Ishikawa (cell line): Measurements from ENCODE around the gene PFKFB4.

ENCODE experiments used
- CEBPB ChIP-seq: IDR thresholded peaks from 2 replicates; pipeline ENCODE4 v1.6.1; 2012
- CREB1 ChIP-seq: IDR thresholded peaks from 2 replicates; pipeline ENCODE4 v1.6.1; 2012; ENCODE audit warnings: low read depth
- EGR1 ChIP-seq: IDR thresholded peaks from 2 replicates; pipeline ENCODE4 v1.6.1; 2012
- EP300 ChIP-seq: IDR thresholded peaks from 2 replicates; pipeline ENCODE4 v1.6.1; 2012; ENCODE audit warnings: borderline replicate concordance
- FOXM1 ChIP-seq: IDR thresholded peaks from 2 replicates; pipeline ENCODE4 v1.6.1; 2012; ENCODE audit warnings: low read depth, borderline replicate concordance
- NFIC ChIP-seq: IDR thresholded peaks from 2 replicates; pipeline ENCODE4 v1.6.1; 2012
- RAD21 ChIP-seq: IDR thresholded peaks from 2 replicates; pipeline ENCODE4 v1.6.1; 2012; ENCODE audit warnings: low read depth
- TAF1 ChIP-seq: IDR thresholded peaks from 2 replicates; pipeline ENCODE4 v1.6.1; 2012; ENCODE audit warnings: low read depth, mild to moderate bottlenecking
- TCF12 ChIP-seq: IDR thresholded peaks from 2 replicates; pipeline ENCODE4 v1.6.1; 2012; ENCODE audit warnings: low read depth
- TEAD4 ChIP-seq: IDR thresholded peaks from 2 replicates; pipeline ENCODE4 v1.6.1; 2012
- YY1 ChIP-seq: IDR thresholded peaks from 2 replicates; pipeline ENCODE4 v1.6.1; 2012; ENCODE audit warnings: low read depth
- ZBTB7A ChIP-seq: IDR thresholded peaks from 2 replicates; pipeline ENCODE4 v1.6.1; 2012; ENCODE audit warnings: low read depth
- TF ChIP-seq, protein P1 (sequence below): IDR thresholded peaks from 2 replicates; pipeline ENCODE4 v1.6.1; 2012
- TF ChIP-seq, protein P2 (sequence below): IDR thresholded peaks from 2 replicates; pipeline ENCODE4 v1.6.1; 2012
- TF ChIP-seq, protein P3 (sequence below): IDR thresholded peaks from 2 replicates; pipeline ENCODE4 v1.6.1; 2012; ENCODE audit warnings: low read depth, mild to moderate bottlenecking

The PFKFB4 gene

DNA sequence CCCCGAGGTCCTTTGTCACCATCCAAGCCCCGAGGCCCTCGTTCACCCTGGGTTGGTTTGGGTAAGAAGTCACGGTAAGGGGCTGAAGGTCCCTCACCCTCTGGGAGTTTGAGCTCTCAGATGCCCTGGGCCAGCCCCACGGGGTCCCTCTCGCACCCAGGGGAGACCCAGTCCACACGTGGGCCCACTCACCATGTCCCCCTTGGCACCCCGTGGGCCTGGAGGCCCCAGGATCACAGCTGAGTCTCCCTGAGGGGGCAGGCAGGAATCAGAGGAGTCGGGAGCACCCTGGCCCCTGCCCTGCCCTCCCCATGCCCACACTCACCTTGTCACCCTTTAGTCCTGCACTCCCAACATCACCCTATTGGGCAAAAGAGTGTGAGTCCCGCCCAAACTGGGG is 12.8 kb upstream of the PFKFB4 start:
- TF ChIP-seq NFIC (no peak), TEAD4 (no peak), CEBPB (no peak), TCF12 (no peak), FOXM1 (no peak), ZBTB7A (no peak), CREB1 (no peak), RAD21 (no peak), TAF1 (no peak), EP300 (no peak), EGR1 (no peak), YY1 (no peak)
- TF ChIP-seq, protein P1, sequence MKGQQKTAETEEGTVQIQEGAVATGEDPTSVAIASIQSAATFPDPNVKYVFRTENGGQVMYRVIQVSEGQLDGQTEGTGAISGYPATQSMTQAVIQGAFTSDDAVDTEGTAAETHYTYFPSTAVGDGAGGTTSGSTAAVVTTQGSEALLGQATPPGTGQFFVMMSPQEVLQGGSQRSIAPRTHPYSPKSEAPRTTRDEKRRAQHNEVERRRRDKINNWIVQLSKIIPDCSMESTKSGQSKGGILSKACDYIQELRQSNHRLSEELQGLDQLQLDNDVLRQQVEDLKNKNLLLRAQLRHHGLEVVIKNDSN, result no peak
- TF ChIP-seq, protein P2, sequence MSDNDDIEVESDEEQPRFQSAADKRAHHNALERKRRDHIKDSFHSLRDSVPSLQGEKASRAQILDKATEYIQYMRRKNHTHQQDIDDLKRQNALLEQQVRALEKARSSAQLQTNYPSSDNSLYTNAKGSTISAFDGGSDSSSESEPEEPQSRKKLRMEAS, result no peak
- TF ChIP-seq, protein P3, sequence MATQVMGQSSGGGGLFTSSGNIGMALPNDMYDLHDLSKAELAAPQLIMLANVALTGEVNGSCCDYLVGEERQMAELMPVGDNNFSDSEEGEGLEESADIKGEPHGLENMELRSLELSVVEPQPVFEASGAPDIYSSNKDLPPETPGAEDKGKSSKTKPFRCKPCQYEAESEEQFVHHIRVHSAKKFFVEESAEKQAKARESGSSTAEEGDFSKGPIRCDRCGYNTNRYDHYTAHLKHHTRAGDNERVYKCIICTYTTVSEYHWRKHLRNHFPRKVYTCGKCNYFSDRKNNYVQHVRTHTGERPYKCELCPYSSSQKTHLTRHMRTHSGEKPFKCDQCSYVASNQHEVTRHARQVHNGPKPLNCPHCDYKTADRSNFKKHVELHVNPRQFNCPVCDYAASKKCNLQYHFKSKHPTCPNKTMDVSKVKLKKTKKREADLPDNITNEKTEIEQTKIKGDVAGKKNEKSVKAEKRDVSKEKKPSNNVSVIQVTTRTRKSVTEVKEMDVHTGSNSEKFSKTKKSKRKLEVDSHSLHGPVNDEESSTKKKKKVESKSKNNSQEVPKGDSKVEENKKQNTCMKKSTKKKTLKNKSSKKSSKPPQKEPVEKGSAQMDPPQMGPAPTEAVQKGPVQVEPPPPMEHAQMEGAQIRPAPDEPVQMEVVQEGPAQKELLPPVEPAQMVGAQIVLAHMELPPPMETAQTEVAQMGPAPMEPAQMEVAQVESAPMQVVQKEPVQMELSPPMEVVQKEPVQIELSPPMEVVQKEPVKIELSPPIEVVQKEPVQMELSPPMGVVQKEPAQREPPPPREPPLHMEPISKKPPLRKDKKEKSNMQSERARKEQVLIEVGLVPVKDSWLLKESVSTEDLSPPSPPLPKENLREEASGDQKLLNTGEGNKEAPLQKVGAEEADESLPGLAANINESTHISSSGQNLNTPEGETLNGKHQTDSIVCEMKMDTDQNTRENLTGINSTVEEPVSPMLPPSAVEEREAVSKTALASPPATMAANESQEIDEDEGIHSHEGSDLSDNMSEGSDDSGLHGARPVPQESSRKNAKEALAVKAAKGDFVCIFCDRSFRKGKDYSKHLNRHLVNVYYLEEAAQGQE, result no peak

DNA sequence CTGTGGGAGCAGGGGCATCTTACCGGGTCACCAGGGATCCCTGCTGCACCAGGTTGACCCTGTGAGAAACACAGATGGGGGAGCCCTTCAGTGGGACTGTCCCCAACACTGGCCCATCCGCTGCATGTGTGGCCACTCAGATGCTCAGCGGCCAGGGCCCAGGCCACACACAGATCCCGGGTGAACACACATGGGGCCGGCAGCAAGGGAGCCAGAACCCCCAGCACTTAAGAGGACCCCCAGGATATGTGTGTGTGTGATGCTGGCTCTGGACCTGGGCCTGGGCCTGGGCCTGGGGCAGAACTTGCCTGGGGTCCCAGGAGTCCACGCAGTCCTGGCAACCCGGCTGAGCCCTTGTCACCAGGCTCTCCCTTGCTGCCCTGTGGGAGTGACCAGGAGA is 11.9 kb upstream of the PFKFB4 start:
- TF ChIP-seq TCF12, result no peak
- no peak for TF ChIP-seq ZBTB7A
- no peak for TF ChIP-seq CREB1
- TF ChIP-seq, protein P1, result no peak
- TF ChIP-seq EP300, result no peak
- TF ChIP-seq YY1, result no peak
- no peak for TF ChIP-seq TAF1
- TF ChIP-seq FOXM1, result no peak
- TF ChIP-seq EGR1, result no peak

DNA sequence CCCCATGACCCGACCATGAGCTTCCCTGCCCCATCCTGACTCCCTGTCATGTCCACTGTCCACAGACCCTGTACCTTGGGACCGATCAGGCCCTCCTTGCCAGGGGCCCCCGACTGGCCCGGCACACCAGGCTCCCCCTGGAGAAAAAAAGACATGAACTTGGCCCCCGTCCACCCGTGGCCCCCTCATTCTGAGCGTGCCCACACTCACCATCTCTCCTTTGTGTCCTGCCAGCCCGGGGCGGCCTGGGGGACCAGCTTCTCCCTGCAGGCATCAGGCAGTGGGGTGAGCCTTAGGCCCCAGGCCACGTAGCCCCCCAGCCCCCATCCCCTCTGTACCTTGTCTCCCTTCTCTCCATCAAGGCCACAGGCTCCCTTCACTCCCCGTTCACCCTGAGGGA is 10.9 kb upstream of the PFKFB4 start:
- TF ChIP-seq, protein P1, result no peak
- TF ChIP-seq TAF1, result no peak
- no peak for TF ChIP-seq EP300
- no peak for TF ChIP-seq FOXM1
- no peak for TF ChIP-seq TCF12
- no peak for TF ChIP-seq CREB1
- TF ChIP-seq, protein P3, result no peak
- TF ChIP-seq ZBTB7A, result no peak
- TF ChIP-seq YY1, result no peak
- no peak for TF ChIP-seq TEAD4
- no peak for TF ChIP-seq EGR1
- no peak for TF ChIP-seq RAD21

DNA sequence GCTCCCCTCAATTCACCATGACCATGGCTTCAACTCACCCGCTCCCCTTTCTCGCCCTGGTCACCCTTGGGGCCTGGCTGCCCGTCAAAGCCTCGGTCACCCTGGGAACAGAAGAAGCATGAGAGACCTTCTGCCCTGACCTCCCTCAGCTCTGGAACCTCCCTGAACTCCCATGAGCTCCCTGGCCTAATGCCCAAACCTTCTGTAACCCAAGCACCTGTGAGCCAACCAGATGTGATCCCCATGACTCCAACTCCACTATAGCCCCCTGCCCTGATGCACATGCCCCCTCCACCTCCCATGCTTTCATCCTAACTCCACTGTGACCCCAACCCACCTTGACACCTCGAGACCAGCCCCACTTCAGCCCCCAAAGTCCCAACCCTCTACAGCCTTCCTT is 10.5 kb upstream of the PFKFB4 start:
- TF ChIP-seq EP300 (no peak), ZBTB7A (no peak), EGR1 (no peak), TEAD4 (no peak), RAD21 (no peak), YY1 (no peak), TAF1 (no peak), TCF12 (no peak), CEBPB (no peak), NFIC (no peak), CREB1 (no peak), FOXM1 (no peak)
- TF ChIP-seq, protein P1, result no peak
- TF ChIP-seq, protein P2, result no peak
- TF ChIP-seq, protein P3, result no peak
